Measurements from ENCODE around the gene SQOR.
A peak's percentile ranks its signal among the peaks of the same experiment; 100 is the strongest.

Gene SQOR

DNA sequence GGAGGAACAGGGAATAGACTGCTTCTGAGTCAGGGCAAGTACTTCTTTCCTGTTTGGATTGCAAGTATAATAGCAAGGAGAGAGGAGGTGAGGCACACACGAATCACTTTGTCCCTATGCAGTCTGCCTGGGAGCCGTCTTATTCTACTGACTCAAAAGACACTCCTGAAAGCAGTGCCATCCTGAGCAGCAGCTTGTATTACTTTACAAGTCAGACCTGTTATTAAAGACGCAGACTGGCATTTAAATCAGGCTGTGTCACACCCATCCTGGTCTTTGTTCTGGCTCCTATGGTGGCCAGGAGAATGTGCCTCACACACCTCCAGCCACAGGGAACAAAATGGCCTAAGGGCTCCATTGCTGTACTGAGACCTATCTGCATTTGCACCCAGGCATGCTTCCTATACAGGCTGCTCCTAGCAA, 17.9 kb upstream of the SQOR start:
- Histone ChIP-seq H3K79me2 (ENCODE audit: insufficient read depth, low read depth) (no peaks in the 10 kb centered on the region), H3K4me2 (no peak overlapping the region), H3K4me3 (IDR thresholded peaks at IDR 0.05; ENCODE audit: insufficient read depth, low read depth, low read length) (no peak overlapping the region), H2AFZ (ENCODE audit: low read depth) (no peak overlapping the region), H3K27ac (no peak overlapping the region), H3K27me3 (ENCODE audit: insufficient read depth, low read depth) (no peaks in the 10 kb centered on the region), H4K20me1 (ENCODE audit: insufficient read depth) (no peaks in the 10 kb centered on the region), H3K36me3 (ENCODE audit: insufficient read depth) (no peaks in the 10 kb centered on the region), H3K4me1 (ENCODE audit: low read depth, poor library complexity, severe bottlenecking) (peaks cover 12% of the 10 kb centered on the region), H3K9ac (no peak overlapping the region)
- TF ChIP-seq, protein P1, sequence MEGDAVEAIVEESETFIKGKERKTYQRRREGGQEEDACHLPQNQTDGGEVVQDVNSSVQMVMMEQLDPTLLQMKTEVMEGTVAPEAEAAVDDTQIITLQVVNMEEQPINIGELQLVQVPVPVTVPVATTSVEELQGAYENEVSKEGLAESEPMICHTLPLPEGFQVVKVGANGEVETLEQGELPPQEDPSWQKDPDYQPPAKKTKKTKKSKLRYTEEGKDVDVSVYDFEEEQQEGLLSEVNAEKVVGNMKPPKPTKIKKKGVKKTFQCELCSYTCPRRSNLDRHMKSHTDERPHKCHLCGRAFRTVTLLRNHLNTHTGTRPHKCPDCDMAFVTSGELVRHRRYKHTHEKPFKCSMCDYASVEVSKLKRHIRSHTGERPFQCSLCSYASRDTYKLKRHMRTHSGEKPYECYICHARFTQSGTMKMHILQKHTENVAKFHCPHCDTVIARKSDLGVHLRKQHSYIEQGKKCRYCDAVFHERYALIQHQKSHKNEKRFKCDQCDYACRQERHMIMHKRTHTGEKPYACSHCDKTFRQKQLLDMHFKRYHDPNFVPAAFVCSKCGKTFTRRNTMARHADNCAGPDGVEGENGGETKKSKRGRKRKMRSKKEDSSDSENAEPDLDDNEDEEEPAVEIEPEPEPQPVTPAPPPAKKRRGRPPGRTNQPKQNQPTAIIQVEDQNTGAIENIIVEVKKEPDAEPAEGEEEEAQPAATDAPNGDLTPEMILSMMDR (conservative IDR thresholded peaks at IDR 0.05; ENCODE audit: low read depth, low read length), result no peak

DNA sequence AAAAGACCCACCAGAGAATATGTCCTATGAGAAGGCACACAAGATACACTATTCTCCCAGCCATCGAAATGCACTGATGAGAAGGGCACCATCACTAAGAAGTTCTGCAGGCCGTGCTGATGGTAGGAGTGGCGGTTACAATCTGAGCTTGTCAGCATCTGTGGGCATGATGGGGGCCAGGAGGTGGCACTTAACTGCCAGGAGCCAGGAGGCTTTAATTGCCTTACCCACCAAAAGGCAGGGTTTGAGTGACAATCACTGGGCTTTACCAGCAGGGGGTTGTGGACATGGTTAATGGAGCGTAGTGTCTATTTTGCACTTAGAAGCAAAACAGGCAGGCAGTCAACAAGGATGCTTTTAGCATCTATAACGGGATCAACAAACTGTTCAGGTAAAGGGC, 16.0 kb upstream of the SQOR start:
- no peak overlapping the region for H2AFZ ChIP-seq (ENCODE audit: low read depth)
- no peaks in the 10 kb centered on the region for H4K20me1 ChIP-seq (ENCODE audit: insufficient read depth)
- H3K27ac ChIP-seq, result no peak overlapping the region
- H3K4me2 ChIP-seq, result no peak overlapping the region
- TF ChIP-seq, protein P1 (conservative IDR thresholded peaks at IDR 0.05; ENCODE audit: low read depth, low read length), result no peak
- H3K9ac ChIP-seq, result no peak overlapping the region
- H3K36me3 ChIP-seq (ENCODE audit: insufficient read depth), result no peaks in the 10 kb centered on the region
- no peak overlapping the region for H3K4me3 ChIP-seq (IDR thresholded peaks at IDR 0.05; ENCODE audit: insufficient read depth, low read depth, low read length)
- H3K27me3 ChIP-seq (ENCODE audit: insufficient read depth, low read depth), result no peaks in the 10 kb centered on the region
- H3K79me2 ChIP-seq (ENCODE audit: insufficient read depth, low read depth), result no peaks in the 10 kb centered on the region
- peaks cover 3% of the 10 kb centered on the region for H3K4me1 ChIP-seq (ENCODE audit: low read depth, poor library complexity, severe bottlenecking)

DNA sequence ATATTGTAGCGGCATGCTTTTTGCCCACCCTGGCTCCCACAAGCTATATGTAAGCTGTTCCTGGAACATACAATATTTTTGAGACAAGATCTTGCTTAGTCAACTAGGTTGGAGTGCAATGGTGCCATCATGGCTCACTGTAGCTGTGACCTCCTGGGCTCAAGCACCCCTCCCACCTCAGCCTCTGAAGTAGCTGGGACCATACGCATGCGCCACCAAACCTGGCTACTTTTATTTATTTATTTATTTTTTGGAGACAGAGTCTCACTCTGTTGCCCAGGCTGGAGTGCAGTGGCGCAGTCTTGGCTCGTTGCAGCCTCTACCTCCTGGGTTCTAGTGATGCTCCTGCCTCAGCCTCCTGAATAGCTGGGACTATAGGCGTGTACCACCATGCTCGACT, 6.7 kb upstream of the SQOR start:
- Histone ChIP-seq H3K9ac (no peak overlapping the region), H3K4me2 (no peak overlapping the region), H4K20me1 (ENCODE audit: insufficient read depth) (no peaks in the 10 kb centered on the region), H3K27me3 (ENCODE audit: insufficient read depth, low read depth) (no peaks in the 10 kb centered on the region), H3K4me3 (IDR thresholded peaks at IDR 0.05; ENCODE audit: insufficient read depth, low read depth, low read length) (no peak overlapping the region), H3K4me1 (ENCODE audit: low read depth, poor library complexity, severe bottlenecking) (peaks cover 31% of the 10 kb centered on the region), H2AFZ (ENCODE audit: low read depth) (no peak overlapping the region), H3K27ac (no peak overlapping the region), H3K79me2 (ENCODE audit: insufficient read depth, low read depth) (no peaks in the 10 kb centered on the region), H3K36me3 (ENCODE audit: insufficient read depth) (no peaks in the 10 kb centered on the region)
- TF ChIP-seq, protein P1 (conservative IDR thresholded peaks at IDR 0.05; ENCODE audit: low read depth, low read length), result no peak

DNA sequence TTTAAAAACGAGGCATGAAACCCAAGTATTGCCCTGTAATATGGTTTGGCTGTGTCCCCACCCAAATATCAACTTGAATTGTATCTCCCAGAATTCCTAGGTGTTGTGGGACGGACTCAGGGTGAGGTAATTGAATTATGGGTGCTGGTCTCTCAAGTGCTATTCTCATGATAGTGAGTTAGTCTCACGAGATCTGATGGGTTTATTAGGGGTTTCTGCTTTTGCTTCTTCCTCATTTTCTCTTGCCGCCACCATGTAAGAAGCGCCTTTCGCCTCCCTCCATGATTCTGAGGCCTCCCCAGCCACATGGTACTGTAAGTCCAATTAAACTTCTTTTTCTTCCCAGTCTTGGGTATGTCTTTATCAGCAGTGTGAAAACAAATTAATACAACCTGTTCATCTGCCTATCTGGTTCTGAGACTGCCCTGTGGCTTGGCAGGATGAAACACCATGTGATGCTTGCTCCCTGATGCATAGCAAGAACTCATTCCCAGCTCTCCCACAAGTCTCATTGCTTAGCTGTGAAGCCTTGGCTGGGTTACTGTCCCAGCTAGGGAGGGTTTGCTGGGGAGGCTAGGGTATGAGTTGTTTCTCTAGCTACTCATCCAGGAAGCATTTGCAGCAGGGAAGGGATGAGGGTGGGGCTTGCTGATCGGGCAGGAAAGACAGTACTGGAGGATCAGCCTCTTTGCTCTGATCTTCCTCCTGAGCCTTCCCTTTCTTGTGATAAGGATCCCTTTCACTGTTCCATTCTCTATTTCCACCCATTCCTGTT, 3.7 kb upstream of the SQOR start:
- Histone ChIP-seq H3K27me3 (ENCODE audit: insufficient read depth, low read depth) (no peaks in the 10 kb centered on the region), H3K9ac (no peak overlapping the region), H3K36me3 (ENCODE audit: insufficient read depth) (no peaks in the 10 kb centered on the region), H2AFZ (ENCODE audit: low read depth) (no peak overlapping the region), H3K27ac (no peak overlapping the region), H3K4me1 (ENCODE audit: low read depth, poor library complexity, severe bottlenecking) (peaks cover 37% of the 10 kb centered on the region), H3K4me3 (IDR thresholded peaks at IDR 0.05; ENCODE audit: insufficient read depth, low read depth, low read length) (no peak overlapping the region), H3K4me2 (peak overlapping the region; percentile 31; the same call in 1 of the 2 replicates), H4K20me1 (ENCODE audit: insufficient read depth) (no peaks in the 10 kb centered on the region), H3K79me2 (ENCODE audit: insufficient read depth, low read depth) (peaks cover 2% of the 10 kb centered on the region; the same call in 1 of the 2 replicates)
- TF ChIP-seq, protein P1 (conservative IDR thresholded peaks at IDR 0.05; ENCODE audit: low read depth, low read length), result no peak
